B cell (primary cell): ENCODE measurements around the gene HOXB7. TPM values are rescaled to one million over a fixed set of nuclear protein-coding genes. Genes with fewer than 3 reads are reported as not detected.

ENCODE experiments used
- ATAC-seq: fragments of 200-7000 bp; cut with Tn5 transposase; one replicate; pipeline ENCODE4 v1.10.0; 2021; ENCODE audit warnings: low read depth, mild to moderate bottlenecking, moderate number of reproducible peaks, moderate library complexity
- CTCF ChIA-PET: fragments of 350-600 bp; sonication (Branson Sonifier 250); formaldehyde crosslinking; loops from one replicate; lab custom pipeline; 2021; ENCODE audit warnings: antibody characterized with exemption, inconsistent platforms; lab: Charles Lee
- POLR2A ChIA-PET: fragments of 350-600 bp; sonication (Branson Sonifier 250); formaldehyde crosslinking; loops from one replicate; lab custom pipeline; 2021; ENCODE audit warnings: antibody characterized with exemption; lab: Charles Lee
- DNase-seq: peaks from one replicate; pipeline ENCODE4 v3.0.0; 2013
- H2AFZ ChIP-seq: 2 replicates; pipeline ENCODE4 v1.6.1; 2012; ENCODE audit warnings: mild to moderate bottlenecking, low read depth, low read length; ENCODE audit not compliant: insufficient read depth, poor library complexity, severe bottlenecking
- H3K27ac ChIP-seq, 2 donors: 1 replicate in 1 of 2; 2 replicates in 1 of 2; pipeline ENCODE4 v1.5.1; 2012 to 2013; ENCODE audit warnings: low read length in 2 of 2, mild to moderate bottlenecking in 2 of 2, moderate library complexity in 1 of 2
- H3K27me3 ChIP-seq, 4 experiments: fragments of 200-600 bp in 1 of 4; sonication (generic) in 1 of 4; replicated peaks in 1 of 4; 1 replicate in 2 of 4; 2 replicates in 2 of 4; pipeline versions ENCODE4 v1.6.1 to v1.7.0; 2013 to 2016; ENCODE audit warnings: low read length in 3 of 4, mild to moderate bottlenecking in 2 of 4, mixed read lengths in 1 of 4, moderate library complexity in 1 of 4; ENCODE audit not compliant: insufficient read depth in 4 of 4, control insufficient read depth in 3 of 4; ENCODE audit errors: control extremely low read depth in 1 of 4
- H3K36me3 ChIP-seq, 2 experiments: replicated peaks in 1 of 2; 1 replicate in 1 of 2; 2 replicates in 1 of 2; pipeline versions ENCODE4 v1.6.1 to v1.7.1; 2013; ENCODE audit warnings: low read length in 1 of 2; ENCODE audit not compliant: insufficient read depth in 2 of 2, control insufficient read depth in 1 of 2; ENCODE audit errors: control extremely low read depth in 1 of 2, extremely low read depth in 1 of 2
- H3K4me1 ChIP-seq, 2 donors: fragments of 200-600 bp in 1 of 2; sonication (generic) in 1 of 2; 1 replicate in 1 of 2; 2 replicates in 1 of 2; pipeline versions ENCODE4 v1.5.1 to v1.6.1; 2013 to 2017; ENCODE audit warnings: low read length in 2 of 2; ENCODE audit not compliant: control insufficient read depth in 2 of 2, insufficient read depth in 2 of 2
- H3K4me2 ChIP-seq: replicated peaks from 2 replicates; pipeline ENCODE3; 2012; ENCODE audit warnings: mild to moderate bottlenecking, low read depth, low read length; ENCODE audit not compliant: poor library complexity, severe bottlenecking
- H3K4me3 ChIP-seq, 5 experiments: fragments of 200-600 bp in 1 of 5; sonication (generic) in 1 of 5; 1 replicate in 3 of 5; 2 replicates in 2 of 5; pipeline versions ENCODE4 v1.5.1 to v1.7.0; 2011 to 2016; ENCODE audit warnings: low read length in 4 of 5, mild to moderate bottlenecking in 4 of 5, low read depth in 2 of 5, control low read depth in 1 of 5, moderate library complexity in 1 of 5; ENCODE audit not compliant: insufficient read depth in 1 of 5; ENCODE audit errors: control extremely low read depth in 1 of 5, extremely low read depth in 1 of 5
- H3K79me2 ChIP-seq: fragments of 200-600 bp; sonication (generic); one replicate; pipeline ENCODE4 v1.6.0; 2016; ENCODE audit warnings: low read length; ENCODE audit not compliant: control insufficient read depth, insufficient read depth
- H3K9ac ChIP-seq: fragments of 200-600 bp; sonication (generic); 2 replicates; pipeline ENCODE4 v1.6.1; 2017; ENCODE audit warnings: mild to moderate bottlenecking, low read length, moderate library complexity
- H3K9me3 ChIP-seq, 3 donors: one replicate each; pipeline versions ENCODE4 v1.6.1 to v1.7.1; 2013; ENCODE audit warnings: low read length in 2 of 3; ENCODE audit not compliant: control insufficient read depth in 2 of 3, insufficient read depth in 1 of 3; ENCODE audit errors: control extremely low read depth in 1 of 3
- H4K20me1 ChIP-seq: 2 replicates; pipeline ENCODE4 v1.6.0; 2012; ENCODE audit warnings: mild to moderate bottlenecking, low read length; ENCODE audit not compliant: insufficient read depth, control insufficient read depth, poor library complexity, severe bottlenecking
- H3K27ac Mint-ChIP-seq: one replicate; pipeline ENCODE4 v1.8.0; 2021; ENCODE audit warnings: mixed read lengths
- H3K27me3 Mint-ChIP-seq: one replicate; pipeline ENCODE4 v1.8.0; 2021; ENCODE audit warnings: mixed read lengths
- H3K4me1 Mint-ChIP-seq: one replicate; pipeline ENCODE4 v1.8.0; 2021; ENCODE audit warnings: mixed read lengths
- H3K4me3 Mint-ChIP-seq: one replicate; pipeline ENCODE4 v1.8.0; 2021; ENCODE audit warnings: mixed read lengths
- H3K9me3 Mint-ChIP-seq: one replicate; pipeline ENCODE4 v1.8.0; 2022; ENCODE audit warnings: mixed read lengths; ENCODE audit not compliant: insufficient read depth
- EZH2 ChIP-seq: IDR thresholded peaks from 2 replicates; pipeline ENCODE4 v1.6.1; 2012; ENCODE audit warnings: borderline replicate concordance, low read depth, mild to moderate bottlenecking, moderate library complexity, low read length; ENCODE audit not compliant: insufficient read depth, poor library complexity, severe bottlenecking
- WGBS: methylation state at CpG from one replicate; pipeline ENCODE4 v1.1.5; 2013; ENCODE audit warnings: missing lambda C conversion rate; ENCODE audit not compliant: insufficient coverage; 5-methylcytosine and 5-hydroxymethylcytosine counted together
- intact Hi-C: fragments of 100-400 bp; cut with micrococcal nuclease; formaldehyde crosslinking; loops from one replicate; pipeline ENCODE4 v1.10.0; 2022
- polyA plus RNA-seq: library from polyadenylated mRNA; depleted of rRNA; stranded (reverse); fragments of >200 nt; gene quantifications from 2 replicates; pipeline ENCODE4 v1.2.3, GENCODE V29; 2012
- total RNA-seq, 2 donors: library from RNA; stranded (reverse); fragments of 120-200 nt in 1 of 2; gene quantifications; 1 replicate in 1 of 2; 2 replicates in 1 of 2; pipeline versions ENCODE4 v1.2.3 to v1.2.4, GENCODE V29; 2013 to 2022
- TF ChIP-seq, protein P1 (sequence below): fragments of 200-600 bp; IDR thresholded peaks from one replicate; pipeline ENCODE4 v1.8.0; 2022; ENCODE audit warnings: antibody characterized with exemption, mild to moderate bottlenecking

Gene HOXB7
- total and polyA plus RNA-seq, 2 donors (not counting 1 experiment from before 2014, with no cell fraction given), result 0.25 to 1.3 TPM

DNA sequence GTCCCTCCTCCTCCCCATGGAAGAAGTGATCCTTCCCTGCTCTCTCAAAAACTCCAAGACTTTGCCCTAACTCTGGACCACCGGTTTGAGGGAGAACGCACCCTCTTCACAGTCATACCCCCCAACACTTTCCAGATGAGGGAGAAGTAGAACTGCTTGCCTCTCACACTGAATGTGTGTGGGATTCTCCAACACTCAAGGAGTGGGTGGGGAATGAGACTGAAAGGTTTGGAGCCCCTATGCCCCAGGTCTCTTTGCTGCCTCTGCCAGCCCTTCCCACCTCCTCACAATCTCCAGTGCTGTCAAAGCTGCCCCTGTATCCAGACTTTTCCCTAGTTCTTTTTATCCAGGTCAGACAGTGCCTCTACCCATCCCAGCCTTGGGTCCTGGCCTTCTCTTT lies 44.1 kb downstream of the HOXB7 start:
- no peak overlapping the region for H3K4me3 ChIP-seq
- peaks cover 0 to 6% (median 0%) of the 10 kb centered on the region in 3 donors for H3K9me3 ChIP-seq
- intact Hi-C loops, result no loop called here
- H2AFZ ChIP-seq, result no peak overlapping the region
- TF ChIP-seq, protein P1, sequence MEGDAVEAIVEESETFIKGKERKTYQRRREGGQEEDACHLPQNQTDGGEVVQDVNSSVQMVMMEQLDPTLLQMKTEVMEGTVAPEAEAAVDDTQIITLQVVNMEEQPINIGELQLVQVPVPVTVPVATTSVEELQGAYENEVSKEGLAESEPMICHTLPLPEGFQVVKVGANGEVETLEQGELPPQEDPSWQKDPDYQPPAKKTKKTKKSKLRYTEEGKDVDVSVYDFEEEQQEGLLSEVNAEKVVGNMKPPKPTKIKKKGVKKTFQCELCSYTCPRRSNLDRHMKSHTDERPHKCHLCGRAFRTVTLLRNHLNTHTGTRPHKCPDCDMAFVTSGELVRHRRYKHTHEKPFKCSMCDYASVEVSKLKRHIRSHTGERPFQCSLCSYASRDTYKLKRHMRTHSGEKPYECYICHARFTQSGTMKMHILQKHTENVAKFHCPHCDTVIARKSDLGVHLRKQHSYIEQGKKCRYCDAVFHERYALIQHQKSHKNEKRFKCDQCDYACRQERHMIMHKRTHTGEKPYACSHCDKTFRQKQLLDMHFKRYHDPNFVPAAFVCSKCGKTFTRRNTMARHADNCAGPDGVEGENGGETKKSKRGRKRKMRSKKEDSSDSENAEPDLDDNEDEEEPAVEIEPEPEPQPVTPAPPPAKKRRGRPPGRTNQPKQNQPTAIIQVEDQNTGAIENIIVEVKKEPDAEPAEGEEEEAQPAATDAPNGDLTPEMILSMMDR, result no peak
- TF ChIP-seq EZH2, result no peak
- no peak overlapping the region for H3K4me2 ChIP-seq
- Mint-ChIP-seq H3K9me3 (no peaks in the 10 kb centered on the region), H3K4me3 (no peak overlapping the region), H3K27ac (no peak overlapping the region), H3K27me3 (peaks cover 20% of the 10 kb centered on the region), H3K4me1 (peaks cover 9% of the 10 kb centered on the region)
- H3K36me3 ChIP-seq, result no peaks in the 10 kb centered on the region
- no peaks in the 10 kb centered on the region for H4K20me1 ChIP-seq
- H3K9ac ChIP-seq, result no peak overlapping the region
- no peak overlapping the region for H3K27ac ChIP-seq
- WGBS, result no CpG with 5 or more reads among the region's 2 CpGs
- peaks cover 0 to 71% (median 26%) of the 10 kb centered on the region in 4 experiments for H3K27me3 ChIP-seq
- ChIA-PET POLR2A (no interaction called here), CTCF (no interaction called here)
- no peaks in the 10 kb centered on the region for H3K79me2 ChIP-seq
- peaks cover 5 to 8% of the 10 kb centered on the region in 2 donors for H3K4me1 ChIP-seq
- ATAC-seq (no peak), DNase-seq (no peak)

DNA sequence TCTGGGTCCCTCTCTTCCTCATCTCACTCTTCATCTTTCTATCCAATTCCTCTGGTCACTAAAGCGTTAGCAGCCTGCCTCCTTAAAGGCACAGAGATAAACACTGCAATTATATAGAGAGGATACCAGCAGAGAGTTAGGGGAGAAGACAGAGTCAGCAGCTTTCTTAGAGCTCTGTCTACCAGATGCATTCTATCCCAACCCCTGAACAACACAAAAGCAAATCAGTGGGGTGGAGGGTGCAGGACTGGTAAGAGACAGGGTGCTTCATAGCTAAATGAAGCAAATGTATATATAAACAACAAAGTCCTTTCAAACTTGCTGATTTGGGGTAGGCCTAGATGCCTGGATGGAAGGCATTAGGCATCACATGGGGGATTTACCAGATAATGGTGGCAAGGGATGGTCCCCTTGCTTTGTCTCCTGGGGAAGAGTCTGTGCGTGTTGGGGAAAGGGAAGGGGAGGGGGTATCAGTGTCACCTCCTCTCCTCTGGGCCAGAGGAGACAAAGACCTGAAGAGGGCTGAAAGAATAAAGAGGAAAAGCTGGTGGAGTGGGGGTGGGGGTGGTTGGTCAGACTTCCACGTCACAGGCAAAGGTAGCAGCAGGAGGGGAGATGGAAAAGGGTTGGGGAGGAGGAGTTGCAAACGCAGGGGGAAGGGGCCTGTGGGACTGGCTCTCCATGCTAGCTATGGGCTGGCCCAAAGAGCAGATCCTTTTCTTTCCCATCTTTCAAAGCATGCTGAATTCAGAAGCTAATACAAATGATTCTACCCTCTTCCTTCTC lies 44.7 kb downstream of the HOXB7 start:
- Histone ChIP-seq H3K4me1 (peaks cover 5 to 8% of the 10 kb centered on the region in 2 donors), H3K4me3 (no peak overlapping the region), H3K9ac (no peak overlapping the region), H3K36me3 (no peaks in the 10 kb centered on the region), H2AFZ (no peak overlapping the region), H4K20me1 (no peaks in the 10 kb centered on the region), H3K79me2 (no peaks in the 10 kb centered on the region), H3K4me2 (no peak overlapping the region), H3K27ac (no peak overlapping the region), H3K9me3 (peaks cover 0 to 6% (median 0%) of the 10 kb centered on the region in 3 donors), H3K27me3 (peaks cover 0 to 71% (median 26%) of the 10 kb centered on the region in 4 experiments)
- Mint-ChIP-seq H3K4me1 (peaks cover 9% of the 10 kb centered on the region), H3K4me3 (no peak overlapping the region), H3K9me3 (no peaks in the 10 kb centered on the region), H3K27ac (no peak overlapping the region), H3K27me3 (peaks cover 20% of the 10 kb centered on the region)
- TF ChIP-seq, protein P1, result no peak
- TF ChIP-seq EZH2, result no peak
- ATAC-seq (no peak), DNase-seq (no peak)
- intact Hi-C loops, result no loop called here
- 96% methylated on average over 2 of the region's 4 CpGs for WGBS
- POLR2A ChIA-PET, result no interaction called here
- CTCF ChIA-PET, result no interaction called here
